Loucy (cell line): ENCODE measurements around the gene C20orf204.

Experiments used
- EZH2phosphoT487 ChIP-seq: fragments of 200-600 bp; IDR thresholded peaks from 2 replicates; pipeline ENCODE4 v1.6.1; 2018; ENCODE audit warnings: antibody characterized with exemption, mild to moderate bottlenecking, moderate library complexity, borderline replicate concordance
- TF ChIP-seq, protein P1 (sequence below): fragments of 200-600 bp; sonication (generic); conservative IDR thresholded peaks from 2 replicates; pipeline ENCODE4 v1.5.1; 2014; ENCODE audit warnings: mild to moderate bottlenecking, antibody characterized with exemption, low read length

DNA sequence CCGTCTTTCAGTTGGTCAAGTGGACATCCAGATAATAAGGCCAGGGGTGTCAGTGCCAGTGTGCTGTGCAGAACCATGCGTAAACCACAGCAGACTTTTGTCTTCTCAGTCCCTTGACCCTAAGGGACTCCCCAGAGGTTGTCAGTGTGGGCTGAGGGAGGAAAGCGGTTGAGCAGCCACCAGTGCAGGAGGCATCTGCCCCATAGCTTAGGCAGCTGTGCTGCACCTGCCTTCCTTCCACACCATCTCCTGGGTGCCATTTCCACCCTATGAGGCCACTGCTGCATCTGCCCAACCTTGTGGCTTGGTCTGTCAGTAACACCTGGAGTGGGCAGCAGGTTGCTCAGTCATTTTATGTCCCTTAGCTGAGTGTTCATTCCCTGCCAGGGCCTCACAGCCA is 29.1 kb upstream of the C20orf204 start:
- TF ChIP-seq, protein P1, sequence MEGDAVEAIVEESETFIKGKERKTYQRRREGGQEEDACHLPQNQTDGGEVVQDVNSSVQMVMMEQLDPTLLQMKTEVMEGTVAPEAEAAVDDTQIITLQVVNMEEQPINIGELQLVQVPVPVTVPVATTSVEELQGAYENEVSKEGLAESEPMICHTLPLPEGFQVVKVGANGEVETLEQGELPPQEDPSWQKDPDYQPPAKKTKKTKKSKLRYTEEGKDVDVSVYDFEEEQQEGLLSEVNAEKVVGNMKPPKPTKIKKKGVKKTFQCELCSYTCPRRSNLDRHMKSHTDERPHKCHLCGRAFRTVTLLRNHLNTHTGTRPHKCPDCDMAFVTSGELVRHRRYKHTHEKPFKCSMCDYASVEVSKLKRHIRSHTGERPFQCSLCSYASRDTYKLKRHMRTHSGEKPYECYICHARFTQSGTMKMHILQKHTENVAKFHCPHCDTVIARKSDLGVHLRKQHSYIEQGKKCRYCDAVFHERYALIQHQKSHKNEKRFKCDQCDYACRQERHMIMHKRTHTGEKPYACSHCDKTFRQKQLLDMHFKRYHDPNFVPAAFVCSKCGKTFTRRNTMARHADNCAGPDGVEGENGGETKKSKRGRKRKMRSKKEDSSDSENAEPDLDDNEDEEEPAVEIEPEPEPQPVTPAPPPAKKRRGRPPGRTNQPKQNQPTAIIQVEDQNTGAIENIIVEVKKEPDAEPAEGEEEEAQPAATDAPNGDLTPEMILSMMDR = no peak
- TF ChIP-seq EZH2phosphoT487 = no peak
